Hematopoietic multipotent progenitor cell treated with erythropoietin and hydrocortisone succinate and interleukin-3 and kit ligand, for 4 days (in vitro differentiated cells): ENCODE data around the gene SERINC2.

Experiments used
- DNase-seq: peaks from one replicate; pipeline ENCODE4 v3.0.0-alpha.2; 2015

The SERINC2 gene

GRCh38 chr1:31435471-31436409 lies 22.7 kb downstream of the SERINC2 start:
- no peak for DNase-seq

GRCh38 chr1:31436596-31437432 lies 23.8 kb downstream of the SERINC2 start:
- DNase-seq: no peak

- no peak for DNase-seq
Measured at GRCh38 chr1:31437433-31438037, 24.5 kb downstream of the SERINC2 start.

- DNase-seq: no peak
Measured at GRCh38 chr1:31439276-31439675, 26.3 kb downstream of the SERINC2 start.

GRCh38 chr1:31441073-31441472 lies 28.1 kb downstream of the SERINC2 start:
- DNase-seq: no peak

- no peak for DNase-seq
Measured at GRCh38 chr1:31441558-31441957, 28.5 kb downstream of the SERINC2 start.

- no peak for DNase-seq
Measured at GRCh38 chr1:31441970-31442647, 29.1 kb downstream of the SERINC2 start.

- no peak for DNase-seq
Measured at GRCh38 chr1:31442648-31442994, 29.6 kb downstream of the SERINC2 start.

GRCh38 chr1:31443673-31444072 lies 30.7 kb downstream of the SERINC2 start:
- DNase-seq: no peak

- DNase-seq: peak; percentile 48
Measured at GRCh38 chr1:31444725-31445448, 31.9 kb downstream of the SERINC2 start.

- peak; percentile 60 for DNase-seq
Measured at GRCh38 chr1:31445951-31446350, 32.9 kb downstream of the SERINC2 start.

GRCh38 chr1:31447210-31447609 lies 34.2 kb downstream of the SERINC2 start:
- DNase-seq: no peak

GRCh38 chr1:31453384-31454079 lies 40.5 kb downstream of the SERINC2 start:
- DNase-seq: no peak

GRCh38 chr1:31458287-31458896 lies 45.4 kb downstream of the SERINC2 start:
- no peak for DNase-seq

- peak; percentile 50 for DNase-seq
Measured at GRCh38 chr1:31460027-31460426, 47.0 kb downstream of the SERINC2 start.

GRCh38 chr1:31467005-31467674 lies 54.1 kb downstream of the SERINC2 start:
- DNase-seq: no peak

GRCh38 chr1:31470794-31471315 lies 57.8 kb downstream of the SERINC2 start:
- DNase-seq: no peak

- DNase-seq: peak; percentile 23
Measured at GRCh38 chr1:31471452-31472313, 58.7 kb downstream of the SERINC2 start.

GRCh38 chr1:31472314-31472651 lies 59.3 kb downstream of the SERINC2 start:
- DNase-seq: peak; percentile 41
